Lung microvascular endothelial cell (primary cell): ENCODE results near the gene MRPL54. TPM values are rescaled to one million over a fixed set of nuclear protein-coding genes. Genes with fewer than 3 reads are reported as not detected.

Experiments used
- DNase-seq, 2 donors: peaks; one replicate each; pipeline versions ENCODE4 v3.0.0 to v3.0.0-alpha.2; 2010; ENCODE audit warnings: low read depth in 2 of 2
- total RNA-seq: library from RNA; depleted of rRNA; stranded (reverse); fragments of >200 nt; gene quantifications from 2 replicates; pipeline ENCODE4 v1.2.1, GENCODE V29; 2014

The MRPL54 gene
- total RNA-seq, 1 donor from 2014 or later = 61.1 TPM

- DNase-seq = no peak
Measured at GRCh38 chr19:3784607-3785450, 22.3 kb downstream of the MRPL54 start.

DNA sequence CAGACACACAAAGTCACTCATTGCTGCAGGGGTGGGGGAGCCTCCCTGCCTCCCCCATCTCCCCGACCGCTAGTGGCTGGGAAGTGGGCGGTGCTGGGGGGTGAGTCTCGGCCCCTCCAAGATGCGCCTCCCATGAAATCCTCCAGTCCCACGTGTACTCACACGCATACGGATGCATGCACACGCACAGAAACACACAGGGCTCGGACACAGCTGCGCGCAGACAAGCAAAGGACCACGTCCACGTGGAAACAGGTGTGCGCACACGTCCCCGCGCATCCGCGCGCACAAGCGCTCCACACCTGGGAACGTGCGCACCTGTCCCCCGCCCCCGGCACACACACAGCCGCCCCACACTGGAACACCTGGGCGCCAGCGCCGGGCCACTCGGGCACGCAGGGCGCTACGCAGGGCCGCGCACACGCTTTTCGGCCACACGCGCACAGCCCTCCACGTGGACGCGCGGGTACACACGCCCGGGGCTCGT lies 23.0 kb downstream of the MRPL54 start:
- DNase-seq = no peak

GRCh38 chr19:3785938-3786824 lies 23.7 kb downstream of the MRPL54 start, which contains the start of gene MATK:
Gene MATK, minus strand, starts transcription at chr19:3786381. Its CDS starts 1,246 bp downstream, at chr19:3785135.
- no peak for DNase-seq

- no peak for DNase-seq
Measured at GRCh38 chr19:3788996-3789778, 26.7 kb downstream of the MRPL54 start.

- DNase-seq = no peak
Measured at GRCh38 chr19:3790209-3790734, 27.8 kb downstream of the MRPL54 start.

DNA sequence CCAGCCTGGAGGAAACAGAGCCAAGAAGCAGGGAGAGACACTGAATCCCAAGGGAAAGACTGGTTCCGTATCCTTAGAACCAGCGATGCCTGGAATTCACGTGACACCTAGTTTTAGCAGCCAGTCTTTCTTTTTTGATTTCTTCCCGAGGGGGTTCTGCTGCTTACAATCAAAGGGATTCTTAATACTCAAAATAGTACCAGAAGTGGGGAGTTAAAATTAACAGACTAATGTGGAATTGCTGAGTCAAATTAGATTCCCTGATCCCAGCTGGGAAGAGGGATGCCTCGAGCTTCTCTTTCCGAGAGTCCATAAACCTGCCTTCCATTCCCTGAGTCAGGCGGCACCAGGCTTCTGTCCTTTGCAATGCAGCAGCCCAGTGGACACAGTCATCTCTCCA lies 28.5 kb downstream of the MRPL54 start:
- DNase-seq = no peak

DNA sequence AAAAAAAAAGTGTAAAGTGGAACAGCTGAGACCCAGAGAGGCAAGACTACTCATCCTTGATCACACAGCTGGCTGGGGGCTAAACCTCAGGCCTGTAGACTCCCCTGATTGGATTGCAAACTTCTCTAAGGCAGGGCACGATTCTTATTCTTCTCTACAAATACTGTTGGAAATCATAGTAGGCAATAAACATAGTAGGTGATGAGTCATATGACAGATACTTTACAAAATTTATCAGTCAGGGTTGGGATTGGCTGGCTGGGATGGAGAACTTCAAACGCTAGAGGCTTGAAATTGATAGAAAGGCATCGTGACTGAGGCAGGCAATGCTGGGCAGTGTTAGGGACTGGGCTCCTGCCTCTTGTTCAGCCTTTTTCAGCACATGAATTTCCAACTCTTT lies 29.6 kb downstream of the MRPL54 start:
- DNase-seq = no peak

GRCh38 chr19:3793799-3794198 lies 31.3 kb downstream of the MRPL54 start:
- DNase-seq = no peak

DNA sequence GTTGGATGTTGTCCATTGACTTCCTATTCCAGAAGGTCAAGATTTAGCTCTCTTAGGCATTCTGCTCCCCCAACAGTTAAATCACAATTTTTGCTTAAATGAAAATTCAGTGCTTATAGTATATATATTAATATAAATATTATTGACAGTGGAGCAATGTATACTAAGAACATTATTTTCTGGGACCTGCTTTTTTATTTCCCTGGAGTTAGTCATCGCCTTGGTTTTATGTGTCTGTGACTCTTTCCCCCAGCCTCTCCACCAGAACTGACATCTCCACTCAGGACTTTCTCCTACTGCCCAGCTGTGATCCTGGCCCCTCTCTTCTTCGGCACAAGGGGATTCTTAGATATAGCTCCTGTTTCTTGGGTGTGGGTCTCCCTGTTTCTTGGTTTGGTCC lies 33.9 kb downstream of the MRPL54 start:
- DNase-seq = no peak

DNA sequence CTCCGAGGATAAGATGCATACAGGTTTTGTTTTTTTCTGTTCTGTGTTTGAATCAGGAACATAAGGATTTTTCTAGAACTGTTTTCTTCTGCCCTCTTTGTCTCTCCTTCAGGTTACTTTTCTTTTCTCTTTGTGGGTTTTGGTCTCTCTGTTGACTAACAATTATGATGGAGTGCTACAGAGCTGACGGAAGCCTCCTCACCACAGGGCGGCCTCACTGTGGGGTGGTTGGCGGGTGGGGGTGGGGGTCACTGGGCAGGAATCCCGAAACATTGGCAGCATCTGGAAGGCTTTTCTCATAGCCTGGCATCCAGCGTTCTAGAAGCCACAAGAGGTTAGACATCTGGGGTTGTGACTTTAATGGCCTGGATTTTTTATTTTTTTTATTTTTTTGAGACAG lies 35.7 kb downstream of the MRPL54 start:
- no peak for DNase-seq

DNA sequence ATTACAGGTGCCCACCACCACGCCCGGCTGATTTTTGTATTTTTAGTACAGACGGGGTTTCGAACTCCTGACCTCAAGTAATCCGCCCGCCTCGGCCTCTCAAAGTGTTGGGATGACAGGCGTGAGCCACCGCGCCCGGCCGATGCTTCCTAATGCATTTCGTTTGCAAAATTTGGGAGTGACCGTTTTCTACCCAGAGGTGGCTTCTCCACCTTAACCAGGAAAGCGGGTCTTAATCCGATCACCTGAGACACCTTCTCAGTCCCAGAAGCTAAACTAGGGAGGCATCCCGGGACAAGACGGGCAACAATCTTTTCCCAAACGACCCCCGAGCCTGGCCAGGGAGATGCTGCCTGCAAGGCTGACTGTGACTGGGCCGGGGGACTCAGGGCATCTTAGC lies 38.5 kb downstream of the MRPL54 start:
- no peak for DNase-seq

DNA sequence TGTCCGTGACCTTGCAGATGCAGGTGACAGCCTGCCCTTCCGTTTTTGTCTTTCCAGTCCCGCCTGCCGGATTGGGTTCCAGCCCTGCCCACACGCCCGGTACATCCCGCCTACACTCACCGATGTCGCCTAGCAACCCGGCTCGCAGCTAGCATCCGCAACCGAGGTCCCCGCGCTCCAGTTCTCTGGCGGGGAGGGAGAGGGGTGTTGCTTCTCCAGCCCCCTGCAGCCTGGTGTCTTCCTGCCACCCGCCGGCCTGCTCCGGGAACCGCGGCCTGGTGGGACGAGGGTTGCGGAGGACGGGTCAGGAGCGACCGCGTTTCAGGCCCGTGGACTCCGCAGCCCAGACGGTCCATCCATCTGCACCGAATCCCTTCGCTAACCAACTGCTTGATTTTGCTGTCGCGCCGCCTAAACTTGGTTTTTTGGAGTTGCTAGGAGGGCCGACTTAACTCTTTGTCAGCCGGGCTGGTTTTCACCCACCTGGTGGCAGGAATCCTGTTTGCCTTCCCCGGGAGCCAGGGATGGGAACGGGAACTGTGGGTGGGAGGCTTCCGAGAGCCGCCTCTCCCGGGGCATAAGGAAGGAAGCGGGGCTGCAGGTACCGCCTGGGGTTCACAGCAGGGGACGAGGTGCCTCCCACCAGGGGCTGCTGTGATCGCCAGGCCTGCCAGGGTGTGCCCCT lies 39.1 kb downstream of the MRPL54 start:
- peak in 1 of 2 donors; percentile 57 for DNase-seq

DNA sequence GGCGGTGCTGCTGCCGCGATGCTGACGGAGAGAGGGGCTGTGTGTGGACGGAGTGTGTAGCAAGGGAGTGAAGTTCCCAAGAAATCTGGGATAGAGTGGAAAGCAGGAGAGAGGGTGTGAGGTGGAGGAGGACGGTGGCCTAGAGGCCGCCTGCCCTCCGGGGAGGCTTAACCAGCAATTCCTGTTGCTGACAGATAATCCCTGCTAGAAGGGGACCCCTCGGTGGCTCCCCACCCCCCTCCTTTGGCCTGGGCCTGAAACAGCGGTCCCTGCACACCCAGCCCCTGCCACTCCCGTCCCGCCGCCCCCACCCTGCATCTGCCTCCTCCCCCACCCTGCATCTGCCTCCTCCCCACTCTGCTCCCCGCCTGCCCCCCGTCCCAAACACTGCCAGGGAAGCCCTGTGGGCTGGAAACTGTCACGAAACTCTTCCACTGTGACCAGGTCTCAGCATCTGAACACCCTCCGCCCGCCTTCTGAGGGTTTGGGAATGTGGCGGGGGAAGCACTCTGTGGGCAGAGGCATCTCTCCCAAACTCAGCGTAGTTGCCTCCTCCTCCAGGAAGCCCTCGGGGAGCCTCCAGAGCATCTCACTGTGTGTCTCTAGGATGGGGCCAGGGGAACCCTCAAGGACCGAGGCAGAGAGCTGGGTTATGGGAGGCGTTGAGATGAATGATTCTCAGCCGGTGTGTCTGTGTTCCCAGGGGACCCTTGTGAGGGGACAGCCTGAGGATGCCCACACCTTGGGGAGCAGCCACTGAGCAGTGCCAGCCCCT lies 40.8 kb downstream of the MRPL54 start:
- no peak for DNase-seq

GRCh38 chr19:3803986-3804385 lies 41.5 kb downstream of the MRPL54 start:
- DNase-seq = no peak

GRCh38 chr19:3804429-3804828 lies 41.9 kb downstream of the MRPL54 start:
- DNase-seq = no peak

DNA sequence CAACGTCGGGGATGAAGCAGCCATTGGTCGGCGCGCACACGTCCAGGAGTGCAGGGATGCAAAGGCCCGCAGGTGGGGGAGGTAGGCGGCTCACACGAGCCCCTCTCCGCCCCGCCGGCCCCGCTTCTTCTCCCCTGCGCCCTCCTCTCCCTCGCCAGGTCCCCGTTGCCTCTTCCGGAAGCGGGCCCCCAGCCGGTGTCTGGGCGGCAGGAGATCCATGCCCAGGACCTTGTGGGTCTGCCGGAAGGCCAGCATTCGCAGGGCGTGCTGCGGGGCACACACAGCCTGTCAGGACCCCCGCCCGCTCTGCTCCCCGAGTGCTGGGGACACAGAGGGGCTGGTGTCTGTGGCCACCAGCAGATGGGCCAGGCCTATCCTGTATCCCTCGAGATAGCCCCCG lies 43.4 kb downstream of the MRPL54 start:
- DNase-seq = no peak

- no peak for DNase-seq
Measured at GRCh38 chr19:3807131-3807480, 44.6 kb downstream of the MRPL54 start.

GRCh38 chr19:3807574-3808354 lies 45.3 kb downstream of the MRPL54 start:
- no peak for DNase-seq
